ENCODE results near the gene ZNF500.
"Not testable (repeated sequence)": the region's sequence is repeated elsewhere in the genome, so short reads cannot be mapped to it uniquely, and the experiment has no call there.

The ZNF500 gene

GRCh38 chr16:4738370-4738769, 28.6 kb downstream of the ZNF500 start:
- DNase-seq = not testable (repeated sequence)

DNA sequence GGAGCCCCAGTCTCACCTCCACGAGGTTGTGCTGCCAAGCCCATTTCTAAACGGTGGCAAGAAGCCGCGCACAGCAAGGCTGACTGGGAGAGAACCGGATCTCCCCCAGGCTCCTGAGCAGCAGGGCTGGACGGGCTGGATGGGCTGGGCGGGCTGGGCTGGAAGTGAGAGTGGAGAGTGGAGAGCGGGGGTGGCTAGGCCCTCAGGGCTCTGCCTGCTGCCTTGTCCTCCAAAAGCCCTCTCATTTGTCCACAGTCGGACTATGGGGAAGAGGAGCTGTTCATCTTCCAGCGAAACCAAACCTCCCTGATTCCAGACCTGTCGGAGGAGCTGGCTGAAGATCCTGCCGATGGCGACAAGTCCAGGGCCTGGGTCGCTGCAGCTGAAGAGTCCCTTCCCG, 29.4 kb downstream of the ZNF500 start:
- DNase-seq = no peak

DNA sequence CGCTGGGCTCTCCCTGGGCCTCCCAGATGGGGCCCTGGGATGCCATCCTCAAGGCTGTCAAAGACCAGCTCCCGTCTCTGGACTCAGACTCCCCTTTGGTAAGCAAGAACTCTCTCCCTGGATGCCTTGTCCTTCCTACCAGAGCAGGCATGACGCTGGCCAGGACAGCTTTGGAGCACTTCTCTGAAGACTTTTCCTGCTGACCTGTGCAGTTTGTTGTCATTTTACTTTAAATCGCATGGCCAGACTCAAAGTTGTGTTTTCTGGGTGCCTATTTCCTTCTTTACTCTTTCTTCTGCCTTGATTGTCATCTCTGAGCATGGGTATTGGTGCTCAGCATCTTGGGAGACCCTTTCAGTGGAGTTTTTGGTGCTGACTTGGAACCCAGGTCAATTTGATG, 30.4 kb downstream of the ZNF500 start:
- DNase-seq = no peak

- peak; percentile 84 for DNase-seq
These were observed 32.0 kb downstream of the ZNF500 start for GRCh38 chr16:4734730-4735535.

GRCh38 chr16:4734063-4734729, 32.8 kb downstream of the ZNF500 start, which contains the start of the genes ANKS3 and DNAAF8:
Gene ANKS3 (minus strand): TSS chr16:4734271. CDS start chr16:4730149, 4,122 bp downstream.
Gene DNAAF8 (plus strand): TSS chr16:4734537. CDS start chr16:4736515, 1,978 bp downstream.
- DNase-seq = peak; percentile 67

DNA sequence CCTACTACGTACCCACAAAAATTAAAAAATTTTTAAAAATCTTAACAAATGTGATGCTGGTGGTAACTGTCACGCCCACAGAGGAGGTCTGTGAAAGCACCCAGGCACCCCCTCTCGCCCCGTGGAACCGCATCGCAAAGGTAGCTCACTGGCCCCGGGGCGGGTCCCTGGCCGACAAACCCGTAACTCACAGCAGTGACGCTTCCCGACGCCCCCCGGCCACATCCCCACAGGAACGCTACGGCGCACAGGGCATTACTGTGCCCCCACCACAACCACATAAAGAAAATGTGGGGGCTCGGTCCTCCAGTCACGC, 33.3 kb downstream of the ZNF500 start:
- DNase-seq = no peak

DNA sequence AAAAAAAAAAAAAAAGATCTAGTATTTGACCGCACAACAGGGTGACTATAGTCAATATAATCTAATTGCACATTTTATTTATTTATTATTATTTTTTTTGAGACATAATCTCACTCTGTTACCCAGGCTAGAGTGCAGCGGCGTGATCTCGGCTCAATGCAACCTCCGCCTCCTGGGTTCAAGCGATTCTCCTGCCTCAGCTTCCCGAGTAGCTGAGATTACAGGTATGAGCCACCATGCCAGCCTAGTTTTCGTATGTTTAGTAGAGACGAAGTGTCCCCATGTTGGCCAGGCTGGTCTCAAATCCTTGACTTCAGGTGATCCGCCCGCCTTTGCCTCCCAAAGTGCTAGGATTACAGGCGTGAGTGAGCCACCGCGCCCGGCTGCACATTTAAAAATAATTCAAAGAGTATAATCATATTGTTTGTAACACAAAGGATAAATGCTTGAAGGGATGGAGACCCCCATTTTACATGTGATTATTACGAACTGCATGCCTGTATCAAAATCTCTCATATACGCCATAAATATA, 33.7 kb downstream of the ZNF500 start:
- DNase-seq = no peak

GRCh38 chr16:4729876-4730275, 37.1 kb downstream of the ZNF500 start:
- DNase-seq = no peak

DNA sequence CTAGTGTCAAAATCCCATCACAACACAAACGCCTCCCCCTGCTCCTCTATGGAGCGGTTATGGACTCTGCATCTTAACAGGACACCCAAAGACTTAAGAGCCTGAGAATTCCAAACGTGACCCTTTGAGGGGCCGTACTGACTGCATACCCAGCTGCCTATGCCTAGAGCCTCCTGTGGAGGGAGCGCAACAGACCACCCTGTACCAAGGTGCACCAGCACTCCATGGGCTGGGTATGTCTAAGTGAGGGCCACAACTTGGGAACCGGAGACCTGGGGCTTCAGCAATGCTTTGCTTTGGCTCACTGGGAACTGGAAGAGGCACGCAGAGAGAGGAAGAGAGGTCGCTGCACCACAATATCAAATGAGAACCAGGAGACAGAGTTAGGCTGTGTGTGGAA, 38.3 kb downstream of the ZNF500 start:
- no peak for DNase-seq

DNA sequence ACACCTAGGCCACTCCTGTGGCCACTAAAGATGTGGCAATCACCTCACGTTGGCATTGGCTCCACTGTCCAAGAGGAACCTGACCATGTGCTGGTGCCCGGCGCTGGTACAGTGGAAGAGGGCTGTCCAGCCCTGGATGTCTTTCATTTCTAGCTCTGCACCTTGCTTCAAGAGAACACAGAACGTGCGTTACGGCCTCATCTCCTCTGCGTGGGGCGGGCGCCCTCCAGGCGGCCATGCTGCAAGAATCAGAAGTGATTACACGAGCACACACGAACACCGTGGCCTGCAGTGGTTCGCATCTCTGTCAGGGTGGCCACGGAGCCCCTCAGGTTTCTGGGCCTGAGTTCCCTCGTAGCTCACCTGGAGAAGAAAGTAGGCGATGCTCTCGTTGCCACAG, 40.3 kb downstream of the ZNF500 start:
- no peak for DNase-seq

- no peak for DNase-seq
These were observed 42.2 kb downstream of the ZNF500 start for GRCh38 chr16:4724661-4725270.

DNA sequence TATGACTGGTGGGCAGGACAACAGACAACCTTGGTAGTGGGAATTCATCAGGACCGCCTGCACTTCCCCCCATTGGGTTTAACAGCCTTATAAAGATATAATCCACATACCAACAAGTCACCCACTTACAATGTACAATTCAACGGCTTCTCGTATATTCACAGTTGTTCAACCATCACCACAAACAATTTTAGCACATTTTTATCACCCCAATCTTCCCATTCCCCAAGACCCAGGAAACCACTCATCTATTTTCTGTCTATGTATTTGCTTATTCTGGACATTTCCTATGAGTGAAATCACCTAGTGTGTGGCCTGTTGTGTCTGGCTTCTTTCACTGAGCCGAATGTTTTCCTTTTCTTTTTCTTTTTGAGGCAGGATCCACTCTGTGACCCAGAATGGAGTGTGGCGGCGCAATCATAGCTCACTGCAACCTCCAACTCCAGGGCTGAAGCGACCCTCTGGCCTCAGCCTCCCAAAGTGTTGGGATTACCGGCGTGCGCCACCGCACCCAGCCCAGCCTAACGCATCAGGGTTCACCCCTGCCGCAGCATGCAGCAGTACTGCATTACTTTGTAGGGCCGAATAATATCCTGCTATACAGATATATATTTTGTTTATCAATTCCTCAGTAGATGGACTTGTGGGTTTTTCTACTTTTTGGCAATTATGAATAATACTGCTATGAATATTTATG, 43.7 kb downstream of the ZNF500 start:
- DNase-seq = no peak

GRCh38 chr16:4718466-4718865, 48.5 kb downstream of the ZNF500 start:
- DNase-seq = no peak

DNA sequence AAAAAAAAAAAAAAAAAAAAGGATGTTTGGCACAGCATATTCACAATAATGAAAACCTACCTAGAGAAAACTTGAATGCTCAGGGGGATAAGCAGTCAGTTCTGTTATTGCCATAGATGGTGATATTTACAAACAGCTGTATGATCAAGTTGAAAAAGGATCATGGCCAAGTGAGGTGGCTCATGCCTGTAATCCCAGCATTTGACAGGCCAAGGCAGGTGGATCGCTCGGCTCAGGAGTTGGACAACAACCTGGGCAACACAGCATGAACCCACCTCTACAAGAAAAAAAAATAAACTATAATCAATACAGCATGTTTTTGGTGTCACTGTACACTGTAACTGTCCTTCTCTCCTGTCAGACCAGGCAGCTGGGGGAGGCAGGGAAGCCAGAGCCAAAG, 52.0 kb downstream of the ZNF500 start:
- no peak for DNase-seq

GRCh38 chr16:4713663-4714501, 53.1 kb downstream of the ZNF500 start:
- no peak for DNase-seq

DNA sequence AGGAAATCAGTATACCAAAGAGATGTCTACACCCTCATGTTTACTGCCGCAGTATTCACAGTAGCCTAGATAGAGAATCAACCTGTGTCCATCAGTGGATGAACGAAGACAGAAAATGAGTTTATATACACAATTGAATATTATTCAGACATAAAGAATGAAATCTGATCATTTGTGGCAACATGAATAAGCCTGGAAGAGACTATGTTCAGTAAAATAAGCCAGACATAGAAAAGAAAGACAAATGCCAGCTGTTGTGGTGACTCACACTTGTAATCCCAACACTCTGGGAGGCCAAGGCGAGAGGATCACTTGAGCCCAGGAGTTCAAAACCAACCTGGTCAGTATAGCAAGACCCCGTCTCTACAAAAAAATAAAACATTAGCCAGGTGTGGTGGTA, 57.5 kb downstream of the ZNF500 start:
- no peak for DNase-seq

DNA sequence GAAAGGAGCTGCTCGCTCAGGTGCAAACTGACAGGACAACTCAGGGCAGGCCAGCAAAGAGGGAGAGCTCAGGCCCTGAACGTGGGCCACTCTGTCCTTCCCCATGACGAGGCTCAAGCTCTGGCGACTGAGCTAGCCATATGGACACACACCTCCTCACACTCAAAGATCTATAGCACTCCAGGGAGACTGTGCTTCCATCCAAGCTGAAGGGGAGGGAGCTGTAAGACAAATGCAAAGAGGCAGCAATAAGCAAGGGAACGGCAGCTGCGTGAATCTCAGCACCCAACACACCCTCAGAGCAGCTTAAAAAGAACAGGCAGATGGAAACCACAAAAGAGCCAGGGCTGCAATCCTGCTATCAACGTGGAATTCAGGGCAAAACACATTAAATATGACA, 60.1 kb downstream of the ZNF500 start:
- DNase-seq = no peak

- DNase-seq = no peak
These were observed 62.0 kb downstream of the ZNF500 start for GRCh38 chr16:4704913-4705312.

DNA sequence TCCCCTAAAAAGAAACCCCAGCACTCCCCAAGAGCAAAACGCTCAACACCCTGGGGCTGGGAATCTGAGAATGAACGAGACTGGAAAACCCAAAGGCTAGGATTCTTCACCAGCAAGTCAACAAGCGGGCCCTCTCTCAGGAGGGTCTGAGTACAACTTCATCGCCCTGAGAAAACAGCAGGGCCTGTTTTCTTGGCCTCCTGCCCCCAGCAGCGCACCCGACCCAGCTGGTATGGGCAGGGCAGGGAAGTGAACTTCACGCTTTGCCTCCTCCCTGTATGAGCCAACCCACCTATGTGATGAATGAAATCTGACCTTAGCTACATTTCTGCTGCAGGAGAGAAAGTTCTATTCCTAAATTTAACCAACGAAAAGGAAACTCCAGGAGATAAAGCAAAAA, 62.5 kb downstream of the ZNF500 start:
- DNase-seq = no peak

- no peak for DNase-seq
These were observed 63.1 kb downstream of the ZNF500 start for GRCh38 chr16:4703906-4704305.

DNA sequence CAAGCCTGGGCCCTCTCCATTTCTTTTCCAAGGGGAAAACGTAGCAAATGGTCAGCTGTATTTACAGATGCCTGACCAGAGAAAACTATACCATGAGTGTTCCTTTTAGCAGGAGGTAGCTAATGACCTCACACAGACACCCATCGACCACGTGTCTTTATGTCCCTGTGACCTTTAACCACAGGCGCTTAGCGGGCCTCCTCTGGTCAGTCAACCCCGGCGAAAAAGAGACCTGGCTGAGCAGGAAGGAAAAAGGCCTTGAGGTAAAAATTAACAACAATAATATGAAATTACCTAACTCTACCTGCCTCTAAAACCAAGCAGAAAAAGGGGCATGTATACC, 64.5 kb downstream of the ZNF500 start:
- DNase-seq = no peak

DNA sequence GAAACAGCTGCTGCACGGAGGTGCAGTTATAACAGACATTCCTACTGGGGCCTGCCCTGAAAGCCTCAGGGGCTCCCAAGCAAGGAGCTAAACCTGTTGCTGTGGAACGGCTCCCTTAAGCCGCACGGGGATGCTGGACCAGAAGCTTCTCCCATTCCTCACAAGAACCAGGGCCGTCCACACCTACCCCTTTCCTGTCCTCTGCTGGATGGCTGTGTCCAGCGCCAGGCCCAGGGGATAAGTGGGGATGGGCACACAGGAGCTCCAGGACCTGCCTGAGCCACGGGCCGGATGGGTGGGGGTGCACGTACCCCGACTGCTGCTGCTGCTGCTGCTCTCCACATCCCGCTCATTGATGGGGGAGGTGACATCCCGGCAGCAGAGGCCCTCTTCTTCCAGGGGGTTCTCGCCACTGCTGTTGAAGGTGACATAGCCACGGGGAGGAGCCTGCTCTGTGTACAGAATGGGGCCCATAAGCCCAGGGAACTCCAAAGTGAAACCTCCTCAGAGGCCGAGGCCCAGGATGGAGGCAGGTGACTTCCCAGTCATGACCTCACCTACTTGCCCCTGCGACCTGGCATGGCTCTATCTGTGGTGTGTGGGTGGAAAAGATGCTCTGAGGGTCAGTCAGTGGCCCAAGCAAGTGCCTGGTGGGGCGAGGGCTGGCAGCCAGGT, 65.0 kb downstream of the ZNF500 start:
- no peak for DNase-seq

Measured in activated CD4-positive, alpha-beta T cell treated with anti-CD3 and anti-CD28 coated beads for 1 hour (primary cell).